Measurements from ENCODE around the gene FAM83C.

The FAM83C gene

DNA sequence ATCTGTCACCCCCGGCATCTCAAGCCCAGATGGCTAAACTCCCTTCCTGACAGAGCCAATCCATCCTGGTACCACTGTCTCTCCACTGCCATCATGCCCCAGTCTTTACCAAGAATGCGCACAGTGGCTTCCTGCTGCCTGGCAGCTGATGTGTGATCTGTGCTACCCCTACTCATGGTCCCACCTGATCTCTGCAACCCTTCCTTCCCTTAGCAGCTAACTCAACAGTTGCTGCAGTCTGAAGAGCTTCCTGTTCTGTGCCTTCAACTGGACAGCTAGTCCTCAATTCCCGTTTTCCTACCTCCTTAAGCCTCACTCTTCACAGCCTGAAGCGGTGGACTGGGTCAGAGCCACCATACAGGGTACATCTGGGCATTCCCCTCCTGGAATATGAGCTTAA lies 7.6 kb upstream of the FAM83C start:
- FAIRE-seq (no peak), DNase-seq (ENCODE audit: insufficient read length, low spot score) (no peak)
- no peak for TF ChIP-seq SPI1 (IDR thresholded peaks at IDR 0.05; ENCODE audit: low read depth, low read length)
- TF ChIP-seq POU2F2 (IDR thresholded peaks at IDR 0.05; ENCODE audit: low read depth, low read length) = no peak
- TF ChIP-seq POLR2A (IDR thresholded peaks at IDR 0.05; ENCODE audit: low read depth, low read length) = no peak
- no peak for TF ChIP-seq PAX5 (IDR thresholded peaks at IDR 0.05; ENCODE audit: insufficient read depth, low read length, severe bottlenecking)
- no peak for TF ChIP-seq TAF1 (IDR thresholded peaks at IDR 0.05; ENCODE audit: low read depth, low read length)

GRCh38 chr20:35298264-35298663 lies 6.0 kb upstream of the FAM83C start:
- FAIRE-seq = no peak
- TF ChIP-seq POLR2A (IDR thresholded peaks at IDR 0.05; ENCODE audit: low read depth, low read length) (no peak), POU2F2 (IDR thresholded peaks at IDR 0.05; ENCODE audit: low read depth, low read length) (no peak), SPI1 (IDR thresholded peaks at IDR 0.05; ENCODE audit: low read depth, low read length) (no peak), PAX5 (IDR thresholded peaks at IDR 0.05; ENCODE audit: insufficient read depth, low read length, severe bottlenecking) (no peak), TAF1 (IDR thresholded peaks at IDR 0.05; ENCODE audit: low read depth, low read length) (no peak), POLR2AphosphoS5 (IDR thresholded peaks at IDR 0.05; ENCODE audit: low read depth, low read length) (no peak)
- DNase-seq (ENCODE audit: insufficient read length, low spot score) = no peak

- DNase-seq (ENCODE audit: insufficient read length, low spot score) (no peak), FAIRE-seq (no peak)
- TF ChIP-seq TAF1 (IDR thresholded peaks at IDR 0.05; ENCODE audit: low read depth, low read length) = no peak
- no peak for TF ChIP-seq PAX5 (IDR thresholded peaks at IDR 0.05; ENCODE audit: insufficient read depth, low read length, severe bottlenecking)
- no peak for TF ChIP-seq POLR2A (IDR thresholded peaks at IDR 0.05; ENCODE audit: low read depth, low read length)
- TF ChIP-seq POLR2AphosphoS5 (IDR thresholded peaks at IDR 0.05; ENCODE audit: low read depth, low read length) = no peak
- TF ChIP-seq POU2F2 (IDR thresholded peaks at IDR 0.05; ENCODE audit: low read depth, low read length) = no peak
- TF ChIP-seq SPI1 (IDR thresholded peaks at IDR 0.05; ENCODE audit: low read depth, low read length) = no peak
Measured at GRCh38 chr20:35297740-35298139, 5.5 kb upstream of the FAM83C start.

DNA sequence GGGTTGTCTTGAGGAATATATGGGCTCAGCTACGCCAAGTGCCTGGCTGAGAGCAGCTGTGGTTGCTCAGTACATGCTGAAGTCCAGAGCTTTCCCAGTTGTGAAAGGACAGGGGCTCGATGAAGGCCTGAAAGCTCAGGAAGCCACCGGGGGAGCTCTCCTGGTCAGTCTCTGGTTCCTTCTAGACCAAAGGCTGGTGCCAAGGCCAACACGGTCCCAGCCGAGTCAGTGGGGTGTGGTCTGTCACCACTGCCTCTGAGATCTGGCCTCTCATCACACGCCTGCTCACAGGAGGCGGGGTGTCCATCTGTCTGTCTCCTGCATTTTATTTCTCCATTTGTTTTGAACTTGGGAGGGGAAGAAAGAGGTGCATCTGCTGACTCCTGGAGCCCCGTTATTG lies 4.9 kb upstream of the FAM83C start:
- no peak for DNase-seq (ENCODE audit: insufficient read length, low spot score)
- FAIRE-seq = no peak
- TF ChIP-seq TAF1 (IDR thresholded peaks at IDR 0.05; ENCODE audit: low read depth, low read length) = no peak
- no peak for TF ChIP-seq SPI1 (IDR thresholded peaks at IDR 0.05; ENCODE audit: low read depth, low read length)
- no peak for TF ChIP-seq POLR2A (IDR thresholded peaks at IDR 0.05; ENCODE audit: low read depth, low read length)
- TF ChIP-seq POLR2AphosphoS5 (IDR thresholded peaks at IDR 0.05; ENCODE audit: low read depth, low read length) = no peak
- no peak for TF ChIP-seq POU2F2 (IDR thresholded peaks at IDR 0.05; ENCODE audit: low read depth, low read length)
- no peak for TF ChIP-seq PAX5 (IDR thresholded peaks at IDR 0.05; ENCODE audit: insufficient read depth, low read length, severe bottlenecking)

DNA sequence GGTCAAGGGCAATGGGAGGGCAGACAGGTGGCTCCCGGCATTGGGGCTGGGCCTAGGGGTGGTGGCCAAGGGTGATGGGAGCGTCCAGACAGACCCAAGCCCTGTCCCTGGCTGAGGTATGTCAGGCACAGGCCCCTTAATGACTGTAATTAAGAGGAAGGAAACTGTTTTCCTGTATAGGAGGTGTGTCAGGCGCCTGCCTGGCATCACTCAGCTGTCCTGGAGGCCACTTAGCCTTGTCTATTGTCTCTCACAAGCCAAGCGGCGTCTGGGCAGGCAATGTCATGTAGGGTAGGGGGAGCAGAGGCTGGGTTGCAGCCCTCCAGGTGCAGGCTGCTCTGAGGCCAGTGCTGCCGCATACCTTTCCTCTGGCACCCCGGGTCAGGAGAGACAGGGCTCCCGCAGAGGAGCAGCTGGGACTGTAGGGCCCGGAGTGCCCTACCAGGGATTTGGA lies 3.9 kb upstream of the FAM83C start:
- FAIRE-seq (no peak), DNase-seq (ENCODE audit: insufficient read length, low spot score) (no peak)
- TF ChIP-seq SPI1 (IDR thresholded peaks at IDR 0.05; ENCODE audit: low read depth, low read length) = no peak
- TF ChIP-seq POLR2A (IDR thresholded peaks at IDR 0.05; ENCODE audit: low read depth, low read length) = no peak
- TF ChIP-seq PAX5 (IDR thresholded peaks at IDR 0.05; ENCODE audit: insufficient read depth, low read length, severe bottlenecking) = no peak
- TF ChIP-seq POU2F2 (IDR thresholded peaks at IDR 0.05; ENCODE audit: low read depth, low read length) = no peak
- TF ChIP-seq POLR2AphosphoS5 (IDR thresholded peaks at IDR 0.05; ENCODE audit: low read depth, low read length) = no peak

- TF ChIP-seq POU2F2 (IDR thresholded peaks at IDR 0.05; ENCODE audit: low read depth, low read length) = no peak
- no peak for TF ChIP-seq PAX5 (IDR thresholded peaks at IDR 0.05; ENCODE audit: insufficient read depth, low read length, severe bottlenecking)
- TF ChIP-seq SPI1 (IDR thresholded peaks at IDR 0.05; ENCODE audit: low read depth, low read length) = no peak
- no peak for TF ChIP-seq POLR2A (IDR thresholded peaks at IDR 0.05; ENCODE audit: low read depth, low read length)
- TF ChIP-seq POLR2AphosphoS5 (IDR thresholded peaks at IDR 0.05; ENCODE audit: low read depth, low read length) = no peak
- no peak for TF ChIP-seq TAF1 (IDR thresholded peaks at IDR 0.05; ENCODE audit: low read depth, low read length)
- FAIRE-seq (no peak), DNase-seq (ENCODE audit: insufficient read length, low spot score) (no peak)
Measured at GRCh38 chr20:35295674-35296073, 3.4 kb upstream of the FAM83C start.

GRCh38 chr20:35295058-35295457 lies 2.8 kb upstream of the FAM83C start:
- FAIRE-seq = no peak
- TF ChIP-seq TAF1 (IDR thresholded peaks at IDR 0.05; ENCODE audit: low read depth, low read length) (no peak), PAX5 (IDR thresholded peaks at IDR 0.05; ENCODE audit: insufficient read depth, low read length, severe bottlenecking) (no peak), POLR2A (IDR thresholded peaks at IDR 0.05; ENCODE audit: low read depth, low read length) (no peak), POU2F2 (IDR thresholded peaks at IDR 0.05; ENCODE audit: low read depth, low read length) (no peak), SPI1 (IDR thresholded peaks at IDR 0.05; ENCODE audit: low read depth, low read length) (no peak), POLR2AphosphoS5 (IDR thresholded peaks at IDR 0.05; ENCODE audit: low read depth, low read length) (no peak)
- no peak for DNase-seq (ENCODE audit: insufficient read length, low spot score)

DNA sequence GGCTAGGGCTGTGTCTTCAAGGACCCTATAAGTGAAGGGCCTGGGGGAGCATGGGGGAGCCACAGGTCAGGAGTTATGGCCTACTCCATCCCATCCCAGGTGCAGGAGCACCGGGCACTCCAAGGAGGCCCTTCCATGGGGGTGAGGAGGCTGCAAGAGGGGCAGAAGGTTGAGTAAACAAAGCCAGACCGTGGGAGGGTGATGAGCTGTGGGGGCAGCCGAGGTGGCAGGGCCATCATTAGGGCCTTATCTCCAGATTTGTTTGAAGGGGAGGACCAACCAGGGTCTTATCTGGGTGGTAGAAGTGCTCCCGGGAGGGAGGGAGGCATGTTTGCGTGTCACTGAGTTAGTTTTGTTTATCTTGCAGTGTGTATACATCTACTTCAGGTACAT lies 2.1 kb upstream of the FAM83C start:
- no peak for FAIRE-seq
- TF ChIP-seq POU2F2 (IDR thresholded peaks at IDR 0.05; ENCODE audit: low read depth, low read length) = no peak
- TF ChIP-seq SPI1 (IDR thresholded peaks at IDR 0.05; ENCODE audit: low read depth, low read length) = no peak
- TF ChIP-seq POLR2AphosphoS5 (IDR thresholded peaks at IDR 0.05; ENCODE audit: low read depth, low read length) = no peak
- no peak for TF ChIP-seq PAX5 (IDR thresholded peaks at IDR 0.05; ENCODE audit: insufficient read depth, low read length, severe bottlenecking)
- TF ChIP-seq POLR2A (IDR thresholded peaks at IDR 0.05; ENCODE audit: low read depth, low read length) = no peak
- no peak for TF ChIP-seq TAF1 (IDR thresholded peaks at IDR 0.05; ENCODE audit: low read depth, low read length)
- no peak for DNase-seq (ENCODE audit: insufficient read length, low spot score)

GRCh38 chr20:35293303-35294292 lies 1.4 kb upstream of the FAM83C start:
- no peak for DNase-seq (ENCODE audit: insufficient read length, low spot score)
- TF ChIP-seq SPI1 (IDR thresholded peaks at IDR 0.05; ENCODE audit: low read depth, low read length) (no peak), POU2F2 (IDR thresholded peaks at IDR 0.05; ENCODE audit: low read depth, low read length) (no peak), POLR2AphosphoS5 (IDR thresholded peaks at IDR 0.05; ENCODE audit: low read depth, low read length) (no peak), TAF1 (IDR thresholded peaks at IDR 0.05; ENCODE audit: low read depth, low read length) (no peak), POLR2A (IDR thresholded peaks at IDR 0.05; ENCODE audit: low read depth, low read length) (no peak), PAX5 (IDR thresholded peaks at IDR 0.05; ENCODE audit: insufficient read depth, low read length, severe bottlenecking) (no peak)
- no peak for FAIRE-seq
